Caco-2 (cell line): ENCODE measurements around the gene CDC42BPB. TPM values are rescaled to one million over a fixed set of nuclear protein-coding genes. Genes with fewer than 3 reads are reported as not detected.

Experiments used
- BruUV-seq: library from RNA; stranded (reverse); fragments of 400-500 nt; replicated peaks from 2 replicates; lab custom pipeline; 2021; lab: Mats Ljungman, UMichigan
- CTCF ChIA-PET: fragments of 300-600 bp; sonication (Branson Sonifier 250); formaldehyde crosslinking; loops from one replicate; lab custom pipeline; 2022; ENCODE audit warnings: antibody characterized with exemption; lab: Charles Lee
- POLR2A ChIA-PET: fragments of 300-600 bp; sonication (Branson Sonifier 250); formaldehyde crosslinking; loops from one replicate; lab custom pipeline; 2022; ENCODE audit warnings: antibody characterized with exemption; lab: Charles Lee
- DNase-seq, 2 experiments: peaks; one replicate each; pipeline versions ENCODE4 v3.0.0 to v3.0.0-alpha.2; 2020 to 2022
- H3K27me3 ChIP-seq: replicated peaks from 2 replicates; pipeline ENCODE4 v1.6.0; 2011; ENCODE audit warnings: low read length; ENCODE audit not compliant: control insufficient read depth, insufficient read depth
- H3K36me3 ChIP-seq: 2 replicates; pipeline ENCODE4 v1.5.1; 2011; ENCODE audit warnings: low read length; ENCODE audit not compliant: control insufficient read depth, insufficient read depth
- H3K4me1 ChIP-seq: fragments of 250-450 bp; sonication (Bioruptor Pico); 2 replicates; pipeline ENCODE4 v1.5.1; 2020; ENCODE audit warnings: mild to moderate bottlenecking
- H3K4me3 ChIP-seq: 2 replicates; pipeline ENCODE4 v1.5.1; 2011; ENCODE audit warnings: low read depth, mild to moderate bottlenecking, control low read depth, low read length
- H3K9me3 ChIP-seq: fragments of 250-450 bp; sonication (Bioruptor Pico); 2 replicates; pipeline ENCODE4 v1.5.1; 2020; ENCODE audit warnings: mild to moderate bottlenecking, moderate library complexity
- H3K27ac Mint-ChIP-seq: one replicate; pipeline ENCODE4 v1.8.0; 2022; ENCODE audit warnings: mixed read lengths; ENCODE audit not compliant: unreplicated experiment
- H3K27me3 Mint-ChIP-seq: one replicate; pipeline ENCODE4 v1.8.0; 2022; ENCODE audit warnings: mixed read lengths; ENCODE audit not compliant: insufficient read depth, unreplicated experiment
- H3K36me3 Mint-ChIP-seq: one replicate; pipeline ENCODE4 v1.8.0; 2022; ENCODE audit warnings: mild to moderate bottlenecking, mixed read lengths; ENCODE audit not compliant: insufficient read depth, unreplicated experiment
- H3K4me1 Mint-ChIP-seq: one replicate; pipeline ENCODE4 v1.8.0; 2022; ENCODE audit warnings: low read depth, mixed read lengths; ENCODE audit not compliant: unreplicated experiment
- H3K4me3 Mint-ChIP-seq: one replicate; pipeline ENCODE4 v1.8.0; 2022; ENCODE audit warnings: mild to moderate bottlenecking, moderate library complexity, mixed read lengths; ENCODE audit not compliant: unreplicated experiment
- H3K9me3 Mint-ChIP-seq: one replicate; pipeline ENCODE4 v1.8.0; 2022; ENCODE audit warnings: mixed read lengths; ENCODE audit not compliant: unreplicated experiment
- CTCF ChIP-seq, 2 experiments: fragments of 200-600 bp in 1 of 2; IDR thresholded peaks; 1 replicate in 1 of 2; 2 replicates in 1 of 2; pipeline versions ENCODE4 v1.5.1 to v1.8.0; 2011 to 2022; ENCODE audit warnings: antibody characterized with exemption in 1 of 2, control low read depth in 1 of 2, inconsistent platforms in 1 of 2, low read depth in 1 of 2, low read length in 1 of 2, mild to moderate bottlenecking in 1 of 2, moderate library complexity in 1 of 2; ENCODE audit not compliant: insufficient read depth in 1 of 2, severe bottlenecking in 1 of 2, unreplicated experiment in 1 of 2
- intact Hi-C: fragments of 100-400 bp; cut with micrococcal nuclease; formaldehyde crosslinking; loops from one replicate; pipeline ENCODE4 v1.10.0; 2022; ENCODE audit not compliant: unreplicated experiment
- total RNA-seq: library from RNA; stranded (reverse); gene quantifications from 2 replicates; pipeline ENCODE4 v1.2.3, GENCODE V29; 2022

CDC42BPB gene
- total RNA-seq, 1 experiment from 2014 or later, result 55.1 TPM

- POLR2A ChIA-PET, result no interaction called here
- no peaks in the 10 kb centered on the region for H3K36me3 ChIP-seq
- BruUV-seq, result no TSS peak
Measured at GRCh38 chr14:103061482-103061976, 4.2 kb upstream of the CDC42BPB start.

GRCh38 chr14:103059556-103059955, 2.2 kb upstream of the CDC42BPB start:
- Histone ChIP-seq H3K27me3 (no peaks in the 10 kb centered on the region), H3K36me3 (0 out of 2 replicates have a peak, but pooled peaks cover 2% of the 10 kb centered on the region), H3K4me1 (peaks cover 17% of the 10 kb centered on the region; the same call in 1 of the 2 replicates), H3K4me3 (no peak overlapping the region), H3K9me3 (no peaks in the 10 kb centered on the region)
- ChIA-PET POLR2A (no interaction called here), CTCF (no interaction called here)
- intact Hi-C loops, result loop anchor here (5.0 kb wide), 1 partner anchor 742 kb away; the partner anchor contains the start of gene ZNF839
- H3K4me3 Mint-ChIP-seq, result no peak overlapping the region
- H3K9me3 Mint-ChIP-seq, result no peaks in the 10 kb centered on the region
- peaks cover 13% of the 10 kb centered on the region for H3K36me3 Mint-ChIP-seq
- no TSS peak for BruUV-seq
- no peaks in the 10 kb centered on the region for H3K4me1 Mint-ChIP-seq
- TF ChIP-seq CTCF (IDR thresholded peaks at IDR 0.05; ENCODE audit: insufficient read depth in 1 of 2, low read depth in 1 of 2, low read length in 1 of 2, severe bottlenecking in 1 of 2, unreplicated experiment in 1 of 2), result no peak
- no peaks in the 10 kb centered on the region for H3K27me3 Mint-ChIP-seq
- no peak overlapping the region for H3K27ac Mint-ChIP-seq
- DNase-seq, result no peak

More at GRCh38 chr14:103061482-103061976, 4.2 kb upstream of the CDC42BPB start:
- no peak overlapping the region for H3K4me3 Mint-ChIP-seq
- Histone ChIP-seq H3K4me1 (0 out of 2 replicates have a peak, but pooled peaks cover 9% of the 10 kb centered on the region), H3K9me3 (no peaks in the 10 kb centered on the region), H3K4me3 (no peak overlapping the region), H3K27me3 (no peaks in the 10 kb centered on the region; the same call in 1 of the 2 replicates)
- H3K9me3 Mint-ChIP-seq, result no peaks in the 10 kb centered on the region
- intact Hi-C loops, result no loop called here
- H3K4me1 Mint-ChIP-seq, result no peaks in the 10 kb centered on the region
- H3K27me3 Mint-ChIP-seq, result no peaks in the 10 kb centered on the region
- DNase-seq, result no peak
- H3K27ac Mint-ChIP-seq, result no peak overlapping the region
- TF ChIP-seq CTCF (IDR thresholded peaks at IDR 0.05; ENCODE audit: insufficient read depth in 1 of 2, low read depth in 1 of 2, low read length in 1 of 2, severe bottlenecking in 1 of 2, unreplicated experiment in 1 of 2), result no peak
- CTCF ChIA-PET, result no interaction called here
- peaks cover 8% of the 10 kb centered on the region for H3K36me3 Mint-ChIP-seq

GRCh38 chr14:103058164-103059055, 1.1 kb upstream of the CDC42BPB start:
- peak in 1 of 2 experiments; percentile 16 for TF ChIP-seq CTCF (IDR thresholded peaks at IDR 0.05; ENCODE audit: insufficient read depth in 1 of 2, low read depth in 1 of 2, low read length in 1 of 2, severe bottlenecking in 1 of 2, unreplicated experiment in 1 of 2)
- peak overlapping the region; percentile 65 for H3K27ac Mint-ChIP-seq
- intact Hi-C loops, result loop anchor here (5.0 kb wide), 1 partner anchor 741 kb away; the partner anchor contains the start of gene ZNF839

More at GRCh38 chr14:103058164-103059055, 1.1 kb upstream of the CDC42BPB start:
- H3K27me3 ChIP-seq, result no peaks in the 10 kb centered on the region
- no peaks in the 10 kb centered on the region for H3K9me3 Mint-ChIP-seq
- ChIA-PET POLR2A (no interaction called here), CTCF (no interaction called here)
- H3K27me3 Mint-ChIP-seq, result no peaks in the 10 kb centered on the region
- peaks cover 13% of the 10 kb centered on the region for H3K36me3 Mint-ChIP-seq
- peak overlapping the region; percentile 93 for H3K4me3 ChIP-seq
- no peaks in the 10 kb centered on the region for H3K4me1 Mint-ChIP-seq
- H3K4me3 Mint-ChIP-seq, result peak overlapping the region; percentile 74
- H3K36me3 ChIP-seq, result 0 out of 2 replicates have a peak, but pooled peaks cover 2% of the 10 kb centered on the region
- no peaks in the 10 kb centered on the region for H3K9me3 ChIP-seq
- peaks cover 17% of the 10 kb centered on the region; the same call in 1 of the 2 replicates for H3K4me1 ChIP-seq
- DNase-seq, result no peak
- TSS peak; percentile 50 for BruUV-seq
